PFSK-1 (cell line): ENCODE data around the gene P4HB.

Source experiments
- POLR2AphosphoS5 ChIP-seq: IDR thresholded peaks from 2 replicates; pipeline ENCODE4 v1.6.1; 2012; ENCODE audit warnings: low read depth, mild to moderate bottlenecking, control low read depth, low read length, moderate library complexity
- SIN3A ChIP-seq: IDR thresholded peaks from 2 replicates; pipeline ENCODE4 v1.6.1; 2012; ENCODE audit warnings: mild to moderate bottlenecking, low read length, moderate library complexity, borderline replicate concordance; ENCODE audit not compliant: insufficient read depth
- TAF1 ChIP-seq: IDR thresholded peaks from 2 replicates; pipeline ENCODE4 v1.6.1; 2012; ENCODE audit warnings: low read length, control low read depth, borderline replicate concordance; ENCODE audit not compliant: insufficient read depth
- TF ChIP-seq, protein P1 (sequence below), 2 experiments: IDR thresholded peaks; 2 replicates each; pipeline versions ENCODE4 v1.6.1 to v1.8.0; 2011 to 2012; ENCODE audit warnings: low read depth in 2 of 2, low read length in 2 of 2, control low read depth in 1 of 2, inconsistent platforms in 1 of 2, mild to moderate bottlenecking in 1 of 2, moderate library complexity in 1 of 2; ENCODE audit not compliant: insufficient read depth in 1 of 2

DNA sequence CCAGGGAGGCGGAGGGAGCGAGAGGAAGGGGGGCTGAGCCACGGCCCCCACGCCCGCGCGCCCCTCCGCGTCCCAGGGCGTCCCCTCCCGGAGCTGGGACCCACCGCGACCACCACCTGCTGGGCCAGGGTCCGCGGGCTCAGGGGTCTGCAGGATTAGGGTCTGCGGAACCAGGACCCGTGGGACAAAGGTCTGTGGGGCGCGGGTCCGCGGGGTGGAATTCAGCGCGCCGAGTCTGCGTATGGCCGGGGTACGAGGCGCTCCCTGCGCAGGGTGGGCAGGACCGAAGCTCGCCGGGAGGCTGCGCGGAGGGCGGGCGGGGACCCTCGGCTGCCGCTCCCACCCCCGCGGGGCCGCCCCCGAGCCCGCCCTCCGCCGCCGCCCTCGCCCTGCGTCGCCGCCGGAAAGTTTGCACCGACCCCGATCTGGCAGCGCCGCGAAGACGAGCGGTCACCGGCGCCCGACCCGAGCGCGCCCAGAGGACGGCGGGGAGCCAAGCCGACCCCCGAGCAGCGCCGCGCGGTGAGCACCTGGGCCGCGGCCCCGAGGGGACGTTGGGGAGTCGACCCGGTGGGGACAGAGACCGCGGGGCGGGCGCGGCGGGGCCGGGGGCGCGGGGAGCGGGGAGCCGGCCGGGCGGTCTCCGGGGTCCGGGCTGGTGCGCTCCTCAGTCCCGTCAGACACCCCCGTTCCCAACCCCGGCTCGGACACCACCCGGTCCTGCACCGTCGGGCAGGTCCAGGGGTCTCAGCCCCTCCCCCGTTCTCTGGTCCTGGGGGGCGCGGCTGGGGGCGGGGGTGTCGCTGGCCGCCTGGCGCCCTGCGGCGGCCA lies 56.4 kb downstream of the P4HB start, which contains the start of gene GCGR:
- no peak for TF ChIP-seq SIN3A
- TF ChIP-seq POLR2AphosphoS5: no peak
- TF ChIP-seq, protein P1, sequence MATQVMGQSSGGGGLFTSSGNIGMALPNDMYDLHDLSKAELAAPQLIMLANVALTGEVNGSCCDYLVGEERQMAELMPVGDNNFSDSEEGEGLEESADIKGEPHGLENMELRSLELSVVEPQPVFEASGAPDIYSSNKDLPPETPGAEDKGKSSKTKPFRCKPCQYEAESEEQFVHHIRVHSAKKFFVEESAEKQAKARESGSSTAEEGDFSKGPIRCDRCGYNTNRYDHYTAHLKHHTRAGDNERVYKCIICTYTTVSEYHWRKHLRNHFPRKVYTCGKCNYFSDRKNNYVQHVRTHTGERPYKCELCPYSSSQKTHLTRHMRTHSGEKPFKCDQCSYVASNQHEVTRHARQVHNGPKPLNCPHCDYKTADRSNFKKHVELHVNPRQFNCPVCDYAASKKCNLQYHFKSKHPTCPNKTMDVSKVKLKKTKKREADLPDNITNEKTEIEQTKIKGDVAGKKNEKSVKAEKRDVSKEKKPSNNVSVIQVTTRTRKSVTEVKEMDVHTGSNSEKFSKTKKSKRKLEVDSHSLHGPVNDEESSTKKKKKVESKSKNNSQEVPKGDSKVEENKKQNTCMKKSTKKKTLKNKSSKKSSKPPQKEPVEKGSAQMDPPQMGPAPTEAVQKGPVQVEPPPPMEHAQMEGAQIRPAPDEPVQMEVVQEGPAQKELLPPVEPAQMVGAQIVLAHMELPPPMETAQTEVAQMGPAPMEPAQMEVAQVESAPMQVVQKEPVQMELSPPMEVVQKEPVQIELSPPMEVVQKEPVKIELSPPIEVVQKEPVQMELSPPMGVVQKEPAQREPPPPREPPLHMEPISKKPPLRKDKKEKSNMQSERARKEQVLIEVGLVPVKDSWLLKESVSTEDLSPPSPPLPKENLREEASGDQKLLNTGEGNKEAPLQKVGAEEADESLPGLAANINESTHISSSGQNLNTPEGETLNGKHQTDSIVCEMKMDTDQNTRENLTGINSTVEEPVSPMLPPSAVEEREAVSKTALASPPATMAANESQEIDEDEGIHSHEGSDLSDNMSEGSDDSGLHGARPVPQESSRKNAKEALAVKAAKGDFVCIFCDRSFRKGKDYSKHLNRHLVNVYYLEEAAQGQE (IDR thresholded peaks at IDR 0.05; ENCODE audit: insufficient read depth in 1 of 2, low read depth in 2 of 2, low read length in 2 of 2): no peak
- no peak for TF ChIP-seq TAF1
